IMR-90 (cell line): Measurements from ENCODE around the gene FARP1.

Experiments used
- POLR2A ChIP-seq: IDR thresholded peaks from 2 replicates; pipeline ENCODE4 v1.6.1; 2012; ENCODE audit warnings: mild to moderate bottlenecking, low read depth, low read length
- RFX5 ChIP-seq: IDR thresholded peaks from 2 replicates; pipeline ENCODE4 v1.8.0; 2012; ENCODE audit warnings: low read depth, mild to moderate bottlenecking, low read length, moderate library complexity
- TF ChIP-seq, protein P1 (sequence below): conservative IDR thresholded peaks from 2 replicates; pipeline ENCODE4 v1.5.1; 2012; ENCODE audit warnings: mild to moderate bottlenecking, low read depth, low read length, improper control_type of control experiment
- TF ChIP-seq, protein P2 (sequence below): fragments of 150-350 bp; IDR thresholded peaks from 2 replicates; pipeline ENCODE4 v1.6.1; 2017; ENCODE audit warnings: mild to moderate bottlenecking, antibody characterized with exemption, low read length, low read depth

DNA sequence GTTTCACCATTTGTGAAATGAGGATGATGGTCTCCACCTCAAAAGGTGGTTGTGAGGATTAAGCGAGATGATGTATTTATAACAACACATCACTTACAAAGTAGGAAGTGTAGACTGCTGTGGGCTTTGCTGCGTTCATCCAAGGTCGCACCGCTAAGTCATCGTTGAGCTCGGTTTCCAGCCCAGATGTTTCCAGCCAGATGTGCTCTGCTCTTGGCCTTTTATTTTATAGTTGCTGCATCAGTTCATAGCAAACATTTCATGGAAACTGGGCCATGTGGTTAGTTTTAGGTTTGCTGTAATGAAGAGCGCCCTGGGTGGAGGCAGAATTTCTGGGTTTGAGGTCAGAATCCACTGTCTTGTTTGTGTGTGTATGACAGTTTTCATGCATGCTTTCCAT is 110.6 kb downstream of the FARP1 start:
- TF ChIP-seq, protein P1, sequence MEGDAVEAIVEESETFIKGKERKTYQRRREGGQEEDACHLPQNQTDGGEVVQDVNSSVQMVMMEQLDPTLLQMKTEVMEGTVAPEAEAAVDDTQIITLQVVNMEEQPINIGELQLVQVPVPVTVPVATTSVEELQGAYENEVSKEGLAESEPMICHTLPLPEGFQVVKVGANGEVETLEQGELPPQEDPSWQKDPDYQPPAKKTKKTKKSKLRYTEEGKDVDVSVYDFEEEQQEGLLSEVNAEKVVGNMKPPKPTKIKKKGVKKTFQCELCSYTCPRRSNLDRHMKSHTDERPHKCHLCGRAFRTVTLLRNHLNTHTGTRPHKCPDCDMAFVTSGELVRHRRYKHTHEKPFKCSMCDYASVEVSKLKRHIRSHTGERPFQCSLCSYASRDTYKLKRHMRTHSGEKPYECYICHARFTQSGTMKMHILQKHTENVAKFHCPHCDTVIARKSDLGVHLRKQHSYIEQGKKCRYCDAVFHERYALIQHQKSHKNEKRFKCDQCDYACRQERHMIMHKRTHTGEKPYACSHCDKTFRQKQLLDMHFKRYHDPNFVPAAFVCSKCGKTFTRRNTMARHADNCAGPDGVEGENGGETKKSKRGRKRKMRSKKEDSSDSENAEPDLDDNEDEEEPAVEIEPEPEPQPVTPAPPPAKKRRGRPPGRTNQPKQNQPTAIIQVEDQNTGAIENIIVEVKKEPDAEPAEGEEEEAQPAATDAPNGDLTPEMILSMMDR: no peak
- TF ChIP-seq POLR2A (no peak), RFX5 (no peak)
- TF ChIP-seq, protein P2, sequence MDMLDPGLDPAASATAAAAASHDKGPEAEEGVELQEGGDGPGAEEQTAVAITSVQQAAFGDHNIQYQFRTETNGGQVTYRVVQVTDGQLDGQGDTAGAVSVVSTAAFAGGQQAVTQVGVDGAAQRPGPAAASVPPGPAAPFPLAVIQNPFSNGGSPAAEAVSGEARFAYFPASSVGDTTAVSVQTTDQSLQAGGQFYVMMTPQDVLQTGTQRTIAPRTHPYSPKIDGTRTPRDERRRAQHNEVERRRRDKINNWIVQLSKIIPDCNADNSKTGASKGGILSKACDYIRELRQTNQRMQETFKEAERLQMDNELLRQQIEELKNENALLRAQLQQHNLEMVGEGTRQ: no peak
